RPMI8226 (cell line): Measurements from ENCODE around the gene CHORDC1.
"Not testable (repeated sequence)": the region's sequence is repeated elsewhere in the genome, so short reads cannot be mapped to it uniquely, and the experiment has no call there.

Experiments
- DNase-seq: peaks from one replicate; pipeline ENCODE4 v3.0.0-alpha.2; 2015

The CHORDC1 gene

DNA sequence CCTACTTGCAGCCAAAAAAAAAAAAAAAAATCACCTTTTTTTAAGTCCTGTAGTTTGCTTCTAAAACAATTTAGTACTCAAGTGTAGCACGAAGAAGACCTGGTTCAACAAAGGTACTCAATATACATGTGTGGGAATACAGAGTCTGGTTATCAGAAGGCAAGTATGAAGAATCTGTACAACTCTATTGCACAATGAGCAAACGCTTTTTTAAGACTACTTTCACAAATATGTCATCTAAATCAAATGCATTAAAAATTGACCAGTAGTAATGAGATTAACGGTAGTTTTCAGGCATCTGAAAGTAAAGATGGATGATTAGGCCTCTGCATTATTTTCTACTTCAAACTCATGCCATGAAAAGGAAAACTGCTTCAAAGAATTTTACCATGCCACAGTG, 9.5 kb downstream of the CHORDC1 start:
- DNase-seq = no peak

GRCh38 chr11:90208857-90209256, 14.0 kb downstream of the CHORDC1 start:
- no peak for DNase-seq

DNA sequence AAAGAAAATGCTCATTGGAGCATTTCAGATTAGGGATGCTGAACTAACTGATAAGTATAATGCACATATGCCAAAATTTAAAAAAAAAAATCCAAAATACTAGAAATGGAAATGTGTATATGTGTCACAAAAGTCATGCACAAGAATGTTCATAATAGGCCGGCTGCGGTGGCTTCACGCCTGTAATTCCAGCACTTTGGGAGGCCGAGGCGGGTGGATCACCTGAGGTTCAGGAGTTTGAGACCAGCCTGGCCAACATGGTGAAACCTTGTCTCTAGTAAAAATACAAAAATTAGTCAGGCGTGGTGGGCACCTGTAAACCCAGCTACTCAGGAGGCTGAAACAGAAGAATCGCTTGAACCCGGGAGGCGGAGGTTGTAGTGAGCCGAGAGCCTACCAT, 14.9 kb downstream of the CHORDC1 start:
- not testable (repeated sequence) for DNase-seq

DNA sequence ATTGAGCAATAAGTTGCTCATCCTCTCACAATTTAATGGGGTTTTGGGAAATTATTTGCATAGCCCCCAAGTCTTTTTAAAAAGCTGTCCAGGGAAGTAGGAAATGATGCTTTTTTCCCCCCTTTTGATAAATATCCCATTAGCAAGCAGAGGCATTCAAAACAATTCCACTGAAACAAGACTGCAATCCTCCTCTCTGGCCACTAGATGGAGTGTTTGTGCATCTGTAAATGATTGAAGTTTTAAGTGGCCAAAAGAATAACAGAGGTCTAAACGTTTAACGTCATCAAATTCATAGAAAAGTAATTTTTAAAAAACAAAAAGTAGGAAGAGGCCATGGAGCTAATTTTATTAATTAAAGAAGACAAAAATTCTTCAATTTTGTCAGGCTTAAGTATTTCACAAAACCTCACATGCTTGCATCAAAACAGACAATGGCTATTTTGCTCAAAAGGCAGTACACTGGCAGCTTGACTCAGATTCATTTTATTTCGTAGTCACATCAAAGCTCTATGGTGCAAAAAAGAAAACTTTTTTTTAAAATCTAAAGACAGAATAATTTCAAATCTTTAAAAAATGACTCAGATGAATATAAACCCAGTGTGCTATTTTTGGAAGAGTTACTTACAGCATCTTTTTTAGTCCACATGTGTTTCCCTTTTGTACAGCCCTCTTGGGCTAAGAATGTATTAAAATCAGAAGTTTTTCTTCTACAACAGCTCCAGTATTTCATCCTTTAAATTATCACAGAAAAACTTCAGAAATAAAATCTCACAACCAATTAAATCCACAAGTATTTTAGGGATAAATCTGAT, 17.8 kb downstream of the CHORDC1 start:
- peak; percentile 28 for DNase-seq

- no peak for DNase-seq
Measured at GRCh38 chr11:90204407-90204806, 18.4 kb downstream of the CHORDC1 start.

GRCh38 chr11:90202342-90202741, 20.5 kb downstream of the CHORDC1 start:
- DNase-seq = no peak

DNA sequence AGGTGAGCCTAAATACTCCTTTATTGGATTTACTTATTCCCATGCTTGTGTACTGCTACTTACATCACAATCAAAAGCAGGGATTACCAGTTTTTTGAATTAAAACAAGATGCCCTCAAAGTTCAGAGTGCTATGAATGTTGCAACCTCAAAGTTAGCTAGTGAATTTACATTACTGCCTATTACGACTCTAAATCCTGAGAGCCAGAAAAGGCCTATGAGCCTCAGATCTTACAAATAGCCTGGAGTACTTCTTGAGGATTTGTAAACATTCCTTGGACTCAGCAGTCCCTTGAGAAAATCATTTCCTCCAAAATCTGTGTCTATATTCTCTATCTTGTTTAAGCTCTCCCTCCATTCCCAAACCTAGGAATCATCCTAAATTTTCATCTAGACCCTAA, 25.5 kb downstream of the CHORDC1 start:
- no peak for DNase-seq

- no peak for DNase-seq
Measured at GRCh38 chr11:90192869-90193582, 29.8 kb downstream of the CHORDC1 start.

GRCh38 chr11:90189011-90189410, 33.8 kb downstream of the CHORDC1 start:
- DNase-seq = no peak

DNA sequence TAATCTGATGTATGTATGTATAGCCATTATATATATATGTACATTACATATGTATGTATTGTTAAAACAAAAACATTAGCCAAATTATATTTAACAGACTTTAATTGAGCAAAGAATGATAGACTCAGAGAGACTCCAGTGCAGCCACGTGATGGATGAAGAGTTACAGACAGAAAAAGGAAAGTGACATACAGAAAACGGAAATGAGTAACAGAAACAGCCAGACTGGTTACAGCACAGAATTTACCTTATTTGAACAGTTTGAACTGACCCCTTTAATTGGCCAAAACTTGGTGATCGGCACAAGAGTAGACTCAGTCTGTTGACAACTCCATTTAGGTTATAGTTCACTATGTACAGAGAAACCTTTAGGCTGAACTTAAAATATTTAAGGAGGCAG, 35.0 kb downstream of the CHORDC1 start:
- no peak for DNase-seq

DNA sequence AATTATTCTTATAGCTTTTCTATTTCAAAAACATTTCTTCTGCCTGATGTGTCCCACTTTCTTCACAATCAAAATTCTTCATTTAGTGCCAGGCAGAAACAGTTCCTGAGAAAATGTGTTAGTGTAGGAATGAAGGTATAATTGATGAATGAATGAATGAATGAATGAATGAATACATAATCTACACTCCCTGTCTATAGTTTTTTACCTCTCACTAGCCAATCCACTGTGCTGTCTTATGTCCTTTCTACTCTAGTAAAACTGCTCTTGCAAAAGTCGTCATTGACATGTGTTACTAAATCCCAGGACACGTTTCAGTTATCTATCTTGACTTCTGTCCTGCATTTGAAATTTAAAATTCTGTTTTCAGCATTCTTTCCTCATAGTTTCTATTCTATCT, 42.9 kb downstream of the CHORDC1 start:
- DNase-seq = no peak

- DNase-seq = no peak
Measured at GRCh38 chr11:90178751-90179150, 44.1 kb downstream of the CHORDC1 start.

GRCh38 chr11:90176069-90176468, 46.8 kb downstream of the CHORDC1 start:
- no peak for DNase-seq

- DNase-seq = no peak
Measured at GRCh38 chr11:90171359-90171758, 51.5 kb downstream of the CHORDC1 start.

GRCh38 chr11:90168571-90168970, 54.3 kb downstream of the CHORDC1 start:
- no peak for DNase-seq

DNA sequence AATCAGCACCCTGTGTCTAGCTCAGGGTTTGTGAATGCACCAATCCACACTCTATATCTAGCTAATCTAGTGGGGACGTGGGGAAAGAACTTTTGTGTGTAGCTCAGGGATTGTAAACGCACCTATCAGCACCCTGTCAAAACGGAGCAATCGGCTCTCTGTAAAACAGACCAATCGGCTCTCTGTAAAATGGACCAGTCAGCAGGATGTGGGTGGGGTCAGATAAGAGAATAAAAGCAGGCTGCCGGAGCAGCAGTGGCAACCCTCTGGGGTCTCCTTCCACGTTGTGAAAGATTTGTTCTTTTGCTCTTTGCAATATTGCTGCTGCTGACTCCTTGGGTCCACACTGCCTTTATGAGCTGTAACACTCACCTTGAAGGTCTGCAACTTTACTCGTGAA, 55.1 kb downstream of the CHORDC1 start:
- not testable (repeated sequence) for DNase-seq

DNA sequence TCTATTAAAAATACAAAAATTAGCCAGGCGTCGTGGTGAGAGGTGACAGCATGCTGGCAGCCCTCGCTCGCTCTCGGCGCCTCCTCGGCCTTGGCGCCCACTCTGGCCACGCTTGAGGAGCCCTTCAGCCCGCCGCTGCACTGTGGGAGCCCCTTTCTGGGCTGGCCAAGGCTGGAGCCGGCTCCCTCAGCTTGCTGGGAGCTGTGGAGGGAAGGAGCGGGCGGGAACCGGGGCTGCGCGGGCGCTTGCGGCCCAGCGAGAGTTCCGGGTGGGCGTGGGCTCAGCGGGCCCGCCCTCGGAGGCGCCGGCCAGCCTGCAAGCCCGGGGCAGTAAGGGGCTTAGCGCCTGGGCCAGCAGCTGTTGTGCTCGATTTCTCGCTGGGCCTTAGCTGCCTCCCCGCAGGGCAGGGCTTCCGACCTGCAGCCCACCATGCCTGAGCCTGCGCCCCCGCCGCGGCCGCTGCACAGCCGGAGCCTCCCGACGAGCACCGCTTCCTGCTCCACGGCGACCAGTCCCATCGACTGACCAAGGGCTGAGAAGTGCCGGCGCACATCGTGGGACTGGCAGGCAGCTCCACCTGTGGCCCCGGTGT, 55.8 kb downstream of the CHORDC1 start:
- DNase-seq = not testable (repeated sequence)
